NCI-H2196 treated with DMSO at 0.1 percent for 48 hours (cell line): ENCODE measurements around the gene KIAA0930.

ENCODE experiments used
- DNase-seq: peaks from one replicate; lab custom pipeline; 2025; ENCODE audit not compliant: unreplicated experiment; lab: John Stamatoyannopoulos, UW

KIAA0930 gene

GRCh38 chr22:45144916-45145315 is 95.8 kb downstream of the KIAA0930 start:
- DNase-seq = no peak

GRCh38 chr22:45142376-45142775 is 98.3 kb downstream of the KIAA0930 start:
- DNase-seq = no peak
